HG03097 (cell line): ENCODE measurements around the gene GPR15LG.

ENCODE experiments used
- ATAC-seq: cut with Tn5 transposase; IDR thresholded peaks from one replicate; pipeline ENCODE4 v1.9.1; 2021; ENCODE audit not compliant: unreplicated experiment, low FRiP score

GPR15LG gene

GRCh38 chr10:84211566-84211965 is 38.0 kb downstream of the GPR15LG start:
- no peak for ATAC-seq

GRCh38 chr10:84212014-84212413 is 38.4 kb downstream of the GPR15LG start:
- no peak for ATAC-seq

- no peak for ATAC-seq
Measured at GRCh38 chr10:84213076-84213475, 39.5 kb downstream of the GPR15LG start.

DNA sequence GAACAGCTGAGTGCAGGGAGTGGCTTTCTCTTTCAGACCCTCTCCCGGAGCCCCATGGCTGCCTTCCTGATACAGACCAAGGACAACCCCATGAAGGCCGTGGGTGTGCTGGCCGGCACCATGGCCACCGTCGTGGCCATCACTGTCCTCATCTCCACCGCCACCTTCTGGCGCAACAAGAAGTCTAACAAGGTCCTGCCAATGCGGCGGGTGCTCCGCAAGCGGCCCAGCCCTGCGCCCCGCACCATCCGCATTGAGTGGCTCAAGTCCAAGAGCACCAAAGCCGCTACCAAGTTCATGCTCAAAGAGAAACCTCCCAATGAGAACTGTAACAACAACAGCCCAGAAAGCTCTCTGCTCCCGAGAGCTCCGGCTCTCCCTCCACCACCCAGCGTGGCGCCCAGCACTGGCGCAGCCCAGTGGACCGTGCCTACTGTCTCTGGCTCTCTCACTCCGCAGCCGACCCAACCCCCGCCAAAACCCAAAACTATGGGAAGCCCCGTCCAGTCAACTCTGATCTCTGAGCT is 40.5 kb downstream of the GPR15LG start:
- ATAC-seq, result no peak

- peak; percentile 84 for ATAC-seq
Measured at GRCh38 chr10:84214612-84215235, 41.1 kb downstream of the GPR15LG start.

GRCh38 chr10:84216834-84217233 is 43.2 kb downstream of the GPR15LG start:
- ATAC-seq, result no peak

DNA sequence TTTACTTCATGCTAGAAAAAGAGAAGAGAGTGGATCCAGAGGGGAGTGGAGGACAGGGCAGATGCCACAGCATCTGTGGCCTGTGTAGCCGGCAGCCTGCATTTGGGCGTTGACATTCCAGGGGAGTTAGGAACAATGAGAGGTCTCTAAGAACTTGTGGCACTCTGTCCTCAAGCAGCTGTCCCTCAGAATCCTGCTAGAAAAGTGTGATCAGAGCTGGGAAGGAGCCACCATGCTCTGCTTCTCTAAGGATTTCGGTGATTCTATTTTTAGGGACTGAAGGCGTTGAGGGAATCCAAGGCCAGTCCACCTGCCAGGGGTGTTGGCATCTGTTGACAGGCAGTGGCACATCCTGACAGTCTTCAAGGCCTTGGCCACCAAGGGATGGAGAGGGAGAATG is 44.1 kb downstream of the GPR15LG start:
- ATAC-seq, result no peak

- no peak for ATAC-seq
Measured at GRCh38 chr10:84221916-84222315, 48.3 kb downstream of the GPR15LG start.

- ATAC-seq, result no peak
Measured at GRCh38 chr10:84224411-84225028, 50.9 kb downstream of the GPR15LG start.

GRCh38 chr10:84225427-84226173 is 52.0 kb downstream of the GPR15LG start, which contains the start of gene LRIT2:
Gene LRIT2 (minus strand): TSS chr10:84225544. CDS start chr10:84225520, 24 bp downstream.
- no peak for ATAC-seq

- no peak for ATAC-seq
Measured at GRCh38 chr10:84226616-84227015, 53.0 kb downstream of the GPR15LG start.

DNA sequence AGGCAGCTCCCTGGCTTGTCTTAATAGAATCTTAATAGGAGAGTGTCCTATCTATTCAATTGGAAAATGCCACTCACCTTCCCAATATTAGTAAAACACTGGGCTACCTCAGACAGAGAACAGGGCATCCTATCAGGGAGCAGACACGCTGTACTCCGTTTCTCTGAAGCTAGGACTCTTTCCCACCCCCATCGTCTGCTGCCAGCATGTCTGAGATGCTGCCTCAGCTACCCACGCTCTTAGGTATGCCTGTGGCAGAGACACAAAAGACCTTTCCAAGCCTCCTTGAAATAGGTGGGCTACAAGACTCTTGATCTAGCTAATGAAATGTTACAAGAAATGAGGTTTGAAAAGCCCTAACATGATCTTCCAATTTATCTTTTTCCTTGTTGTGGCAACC is 54.2 kb downstream of the GPR15LG start:
- ATAC-seq, result no peak

GRCh38 chr10:84230359-84230758 is 56.8 kb downstream of the GPR15LG start:
- ATAC-seq, result no peak

DNA sequence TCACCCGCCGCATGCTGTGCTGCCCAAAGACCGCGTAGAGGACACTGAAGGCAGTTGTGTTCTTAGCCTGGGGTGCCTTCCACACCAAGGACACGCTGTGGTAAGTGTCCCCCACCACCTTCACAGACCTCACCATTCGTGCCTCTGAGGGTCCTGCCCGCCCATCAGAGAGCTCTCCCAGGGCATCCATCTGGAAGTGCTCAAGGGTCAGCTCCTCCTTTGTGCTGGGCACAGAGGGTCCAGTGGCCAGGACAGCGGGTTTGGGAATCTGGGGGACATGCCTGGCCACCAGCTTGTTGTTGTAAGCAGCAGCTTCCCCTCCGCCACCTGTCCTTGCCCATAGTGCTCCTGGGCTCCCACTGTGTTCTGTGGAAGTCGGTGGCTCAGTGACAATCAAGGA is 58.8 kb downstream of the GPR15LG start:
- no peak for ATAC-seq

DNA sequence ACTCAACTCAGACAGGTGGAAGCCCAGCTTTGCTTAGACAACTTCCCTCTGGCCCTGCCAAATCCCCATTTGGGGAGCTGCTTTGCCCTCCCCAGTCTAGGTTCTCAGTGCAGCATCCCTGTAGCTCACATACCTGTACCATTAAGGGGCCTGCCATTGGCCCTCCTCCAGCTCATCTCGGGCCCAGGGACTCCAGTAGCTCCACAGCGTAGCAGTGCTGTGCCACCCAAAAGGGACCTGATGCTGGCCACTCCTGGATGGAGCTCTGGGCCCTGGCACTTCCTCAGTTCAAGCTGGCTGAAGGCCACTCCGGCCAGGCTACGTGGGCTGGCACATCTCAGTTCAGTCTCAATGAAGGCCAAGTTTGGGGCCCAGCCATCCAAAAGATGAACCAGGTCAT is 60.3 kb downstream of the GPR15LG start:
- ATAC-seq, result no peak

DNA sequence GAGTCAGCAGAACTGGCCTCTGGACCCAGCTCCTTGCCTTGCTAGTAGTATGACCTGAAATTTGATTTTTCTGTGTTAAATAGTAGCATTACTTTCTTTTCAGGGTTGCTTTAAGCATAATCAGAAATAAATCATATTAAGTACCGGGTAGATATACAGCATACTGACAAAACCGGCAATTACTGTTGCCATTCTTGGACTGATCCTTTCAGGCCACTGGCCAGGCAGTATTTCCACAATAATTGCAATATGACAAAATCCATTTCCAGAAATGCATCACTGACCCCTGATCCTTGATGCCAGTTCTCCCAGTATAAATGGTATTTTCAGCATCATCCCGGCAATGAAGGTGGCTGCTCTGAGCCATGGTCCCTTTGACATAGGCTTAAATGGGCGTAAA is 60.9 kb downstream of the GPR15LG start:
- ATAC-seq, result no peak
